H1 (cell line): Measurements from ENCODE around the gene FRMD3.

Source experiments
- CBX8 ChIP-seq: fragments of 300-800, 300-1000 bp; sonication (generic); IDR thresholded peaks from 2 replicates; pipeline ENCODE4 v1.7.1; 2016; ENCODE audit warnings: low read depth, low read length, borderline replicate concordance
- CEBPB ChIP-seq: IDR thresholded peaks from 2 replicates; pipeline ENCODE4 v1.6.1; 2012; ENCODE audit warnings: low read depth, low read length
- CHD1 ChIP-seq: IDR thresholded peaks from 2 replicates; pipeline ENCODE4 v1.6.1; 2012; ENCODE audit warnings: low read depth, low read length, improper control_type of control experiment
- CHD2 ChIP-seq: IDR thresholded peaks from 2 replicates; pipeline ENCODE4 v1.6.1; 2012; ENCODE audit warnings: low read length, improper control_type of control experiment
- CTCF ChIP-seq, 3 experiments: IDR thresholded peaks; 1 replicate in 2 of 3; 2 replicates in 1 of 3; pipeline versions ENCODE4 v1.5.1 to v1.6.1; 2011; ENCODE audit warnings: low read length in 3 of 3, mild to moderate bottlenecking in 3 of 3, inconsistent platforms in 2 of 3, low read depth in 1 of 3, moderate library complexity in 1 of 3; ENCODE audit not compliant: insufficient read depth in 1 of 3; ENCODE audit errors: control extremely low read depth in 1 of 3
- EZH2 ChIP-seq: fragments of 200-600 bp; sonication (generic); IDR thresholded peaks from 2 replicates; pipeline ENCODE4 v1.7.1; 2012; ENCODE audit warnings: low read depth, mild to moderate bottlenecking, moderate library complexity, low read length, inconsistent platforms; ENCODE audit not compliant: severe bottlenecking
- POLR2A ChIP-seq, 2 experiments: IDR thresholded peaks; 1 replicate in 1 of 2; 2 replicates in 1 of 2; pipeline ENCODE4 v1.6.1; 2011; ENCODE audit warnings: low read depth in 2 of 2, low read length in 2 of 2, mild to moderate bottlenecking in 2 of 2; ENCODE audit errors: control extremely low read depth in 1 of 2
- POLR2AphosphoS5 ChIP-seq: IDR thresholded peaks from 2 replicates; pipeline ENCODE4 v1.6.1; 2011; ENCODE audit warnings: low read depth, low read length
- RAD21 ChIP-seq, 2 experiments: IDR thresholded peaks in 1 of 2; conservative IDR thresholded peaks in 1 of 2; 2 replicates each; pipeline ENCODE4 v1.6.1; 2011; ENCODE audit warnings: low read depth in 2 of 2, low read length in 2 of 2, improper control_type of control experiment in 1 of 2, inconsistent platforms in 1 of 2, mild to moderate bottlenecking in 1 of 2, moderate library complexity in 1 of 2
- TAF1 ChIP-seq: IDR thresholded peaks from 2 replicates; pipeline ENCODE4 v1.6.1; 2011; ENCODE audit warnings: mild to moderate bottlenecking, low read depth, low read length
- YY1 ChIP-seq: IDR thresholded peaks from 2 replicates; pipeline ENCODE4 v1.6.1; 2011; ENCODE audit warnings: low read depth, mild to moderate bottlenecking, low read length
- ZNF274 ChIP-seq: IDR thresholded peaks from 2 replicates; pipeline ENCODE4 v1.7.0; 2012; ENCODE audit warnings: low read length, borderline replicate concordance; ENCODE audit errors: extremely low read depth
- TF ChIP-seq, protein P1 (sequence below): IDR thresholded peaks from 2 replicates; pipeline ENCODE4 v1.6.1; 2011; ENCODE audit warnings: low read length, improper control_type of control experiment

DNA sequence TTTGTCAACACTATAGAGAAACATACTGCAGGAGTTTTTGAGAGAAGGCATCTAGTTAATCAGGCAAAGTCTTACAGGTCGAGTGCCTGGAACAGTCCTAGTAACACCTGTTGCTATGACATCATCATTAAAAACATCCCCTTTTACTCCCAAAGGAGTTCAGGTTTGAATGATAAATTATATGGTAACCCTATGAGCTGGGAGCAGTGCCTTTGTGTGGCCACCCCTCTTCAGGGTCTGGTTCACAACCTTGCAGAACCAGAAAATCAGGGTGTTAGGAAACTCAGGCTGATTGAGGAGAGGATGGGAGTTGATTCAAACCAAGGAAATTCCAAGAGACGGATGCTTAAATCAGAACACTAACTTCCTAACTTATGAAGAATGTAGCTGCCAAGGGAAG, 296.1 kb downstream of the FRMD3 start:
- TF ChIP-seq CEBPB = no peak
- no peak for TF ChIP-seq CHD2
- TF ChIP-seq, protein P1, sequence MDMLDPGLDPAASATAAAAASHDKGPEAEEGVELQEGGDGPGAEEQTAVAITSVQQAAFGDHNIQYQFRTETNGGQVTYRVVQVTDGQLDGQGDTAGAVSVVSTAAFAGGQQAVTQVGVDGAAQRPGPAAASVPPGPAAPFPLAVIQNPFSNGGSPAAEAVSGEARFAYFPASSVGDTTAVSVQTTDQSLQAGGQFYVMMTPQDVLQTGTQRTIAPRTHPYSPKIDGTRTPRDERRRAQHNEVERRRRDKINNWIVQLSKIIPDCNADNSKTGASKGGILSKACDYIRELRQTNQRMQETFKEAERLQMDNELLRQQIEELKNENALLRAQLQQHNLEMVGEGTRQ = no peak
- TF ChIP-seq POLR2AphosphoS5 = no peak
- TF ChIP-seq CTCF (IDR thresholded peaks at IDR 0.05; ENCODE audit: control extremely low read depth in 1 of 3, insufficient read depth in 1 of 3, low read depth in 1 of 3, low read length in 3 of 3) = no peak
- no peak for TF ChIP-seq POLR2A (IDR thresholded peaks at IDR 0.05; ENCODE audit: control extremely low read depth in 1 of 2, low read depth in 2 of 2, low read length in 2 of 2)
- no peak for TF ChIP-seq YY1
- TF ChIP-seq CBX8 = no peak
- TF ChIP-seq CHD1 = no peak
- no peak for TF ChIP-seq EZH2
- TF ChIP-seq RAD21 (IDR thresholded peaks at IDR 0.05 in 1 of 2, conservative IDR thresholded peaks at IDR 0.05 in 1 of 2; ENCODE audit: low read depth in 2 of 2, low read length in 2 of 2) = no peak
- no peak for TF ChIP-seq TAF1
- no peak for TF ChIP-seq ZNF274
